Activated CD8-positive, alpha-beta T cell treated with anti-CD3 and anti-CD28 coated beads for 36 hours (primary cell): Measurements from ENCODE around the gene TBATA. TPM values are rescaled to one million over a fixed set of nuclear protein-coding genes. Genes with fewer than 3 reads are reported as not detected.

Experiments
- ATAC-seq: fragments of 200-7000 bp; cut with Tn5 transposase; one replicate; pipeline ENCODE4 v1.10.0; 2021; ENCODE audit warnings: mild to moderate bottlenecking, moderate library complexity
- CTCF ChIA-PET: fragments of 350-600 bp; sonication (Branson Sonifier 250); formaldehyde crosslinking; loops from one replicate; lab custom pipeline; 2021; ENCODE audit warnings: antibody characterized with exemption; lab: Charles Lee
- POLR2A ChIA-PET: fragments of 350-600 bp; sonication (Branson Sonifier 250); formaldehyde crosslinking; loops from one replicate; lab custom pipeline; 2021; ENCODE audit warnings: antibody characterized with exemption; lab: Charles Lee
- DNase-seq: peaks from one replicate; pipeline ENCODE4 v3.0.0-alpha.2; 2020
- H3K27ac Mint-ChIP-seq: one replicate; pipeline ENCODE4 v1.8.0; 2021; ENCODE audit warnings: mild to moderate bottlenecking, mixed read lengths
- H3K27me3 Mint-ChIP-seq: one replicate; pipeline ENCODE4 v1.8.0; 2021; ENCODE audit warnings: mixed read lengths
- H3K36me3 Mint-ChIP-seq: one replicate; pipeline ENCODE4 v1.8.0; 2021; ENCODE audit warnings: low read depth, mixed read lengths
- H3K4me1 Mint-ChIP-seq: one replicate; pipeline ENCODE4 v1.8.0; 2021; ENCODE audit warnings: low read depth, mixed read lengths
- H3K4me3 Mint-ChIP-seq: one replicate; pipeline ENCODE4 v1.8.0; 2021; ENCODE audit warnings: mild to moderate bottlenecking, moderate library complexity, mixed read lengths
- H3K9me3 Mint-ChIP-seq: one replicate; pipeline ENCODE4 v1.8.0; 2021; ENCODE audit warnings: mixed read lengths
- intact Hi-C: fragments of 100-400 bp; cut with micrococcal nuclease; formaldehyde crosslinking; loops from one replicate; pipeline ENCODE4 v1.10.0; 2022
- total RNA-seq, 2 experiments: library from RNA; stranded (reverse); gene quantifications; one replicate each; pipeline ENCODE4 v1.2.3, GENCODE V29; 2021
- TF ChIP-seq, protein P1 (sequence below): fragments of 200-600 bp; IDR thresholded peaks from one replicate; pipeline ENCODE4 v1.8.0; 2022; ENCODE audit warnings: antibody characterized with exemption, mild to moderate bottlenecking

Gene TBATA
- total RNA-seq, 2 experiments from 2014 or later = not detected

DNA sequence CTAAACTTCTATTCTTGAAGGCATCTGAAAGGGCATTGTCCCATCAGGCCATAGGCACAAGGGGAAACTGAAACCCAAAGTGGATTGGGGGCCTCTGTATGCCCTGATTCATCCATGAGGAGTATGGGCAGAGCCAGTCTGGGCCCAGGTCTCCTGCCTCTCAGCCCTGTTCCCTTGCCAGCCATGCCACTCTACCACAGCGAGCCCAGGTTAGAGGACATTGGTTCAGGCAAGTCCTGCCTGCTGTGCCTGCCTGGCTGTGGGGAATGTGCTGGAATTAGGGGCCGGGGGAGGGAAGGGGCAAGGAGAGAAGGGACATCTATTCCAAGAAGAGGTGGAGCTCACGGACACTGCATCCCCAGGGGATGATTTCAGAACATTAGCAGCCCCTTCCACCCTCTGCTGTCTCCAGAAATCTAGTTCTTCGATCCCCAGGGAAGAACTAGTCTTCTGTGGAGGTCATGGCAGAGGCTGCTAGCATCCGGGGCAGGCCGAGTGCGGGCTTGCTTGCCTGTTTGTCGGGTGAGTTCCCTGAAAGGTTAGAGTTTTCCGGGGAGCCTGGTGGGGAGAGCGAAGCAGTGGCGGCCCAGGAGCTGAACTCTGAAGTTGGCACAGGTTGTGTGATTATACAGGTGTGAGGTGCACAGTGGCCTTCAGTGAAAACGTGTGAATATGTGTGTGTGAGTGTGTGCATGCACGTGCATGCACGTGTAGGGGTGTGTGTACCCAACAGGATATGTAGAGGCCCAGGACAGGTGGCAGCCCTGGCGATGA lies 37.8 kb downstream of the TBATA start:
- CTCF ChIA-PET = interaction anchor here (1.4 kb wide), 2 partner anchors 128 to 187 kb away, joined by 3 to 4 read pairs; no protein-coding TSS in a partner anchor
- Mint-ChIP-seq H3K36me3 (no peaks in the 10 kb centered on the region), H3K4me3 (no peak overlapping the region), H3K9me3 (no peaks in the 10 kb centered on the region), H3K27me3 (no peaks in the 10 kb centered on the region), H3K27ac (peak overlapping the region; percentile 40), H3K4me1 (peaks cover 8% of the 10 kb centered on the region)
- TF ChIP-seq, protein P1, sequence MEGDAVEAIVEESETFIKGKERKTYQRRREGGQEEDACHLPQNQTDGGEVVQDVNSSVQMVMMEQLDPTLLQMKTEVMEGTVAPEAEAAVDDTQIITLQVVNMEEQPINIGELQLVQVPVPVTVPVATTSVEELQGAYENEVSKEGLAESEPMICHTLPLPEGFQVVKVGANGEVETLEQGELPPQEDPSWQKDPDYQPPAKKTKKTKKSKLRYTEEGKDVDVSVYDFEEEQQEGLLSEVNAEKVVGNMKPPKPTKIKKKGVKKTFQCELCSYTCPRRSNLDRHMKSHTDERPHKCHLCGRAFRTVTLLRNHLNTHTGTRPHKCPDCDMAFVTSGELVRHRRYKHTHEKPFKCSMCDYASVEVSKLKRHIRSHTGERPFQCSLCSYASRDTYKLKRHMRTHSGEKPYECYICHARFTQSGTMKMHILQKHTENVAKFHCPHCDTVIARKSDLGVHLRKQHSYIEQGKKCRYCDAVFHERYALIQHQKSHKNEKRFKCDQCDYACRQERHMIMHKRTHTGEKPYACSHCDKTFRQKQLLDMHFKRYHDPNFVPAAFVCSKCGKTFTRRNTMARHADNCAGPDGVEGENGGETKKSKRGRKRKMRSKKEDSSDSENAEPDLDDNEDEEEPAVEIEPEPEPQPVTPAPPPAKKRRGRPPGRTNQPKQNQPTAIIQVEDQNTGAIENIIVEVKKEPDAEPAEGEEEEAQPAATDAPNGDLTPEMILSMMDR = no peak
- POLR2A ChIA-PET = no interaction called here
- intact Hi-C loops = no loop called here
- DNase-seq = no peak
- no peak for ATAC-seq

DNA sequence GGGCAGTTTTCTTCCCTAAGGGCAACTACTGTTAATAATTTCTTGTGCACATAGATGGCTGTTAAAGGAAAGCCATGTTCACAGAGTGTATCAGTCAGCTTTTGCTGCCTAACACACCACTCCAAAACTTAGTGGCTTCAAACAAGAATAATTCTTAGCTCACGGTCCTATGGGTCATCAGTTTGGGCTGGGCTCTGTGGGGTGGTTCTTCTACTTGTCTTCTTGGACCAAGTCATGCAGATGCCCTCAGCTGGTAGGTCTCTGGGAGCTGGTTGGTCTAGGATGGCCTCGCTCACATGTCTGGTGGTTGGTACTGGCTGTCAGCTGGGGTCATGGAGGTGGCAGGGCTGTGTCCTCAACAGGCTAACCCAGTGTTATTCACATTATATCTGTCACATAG lies 39.6 kb downstream of the TBATA start:
- ATAC-seq = no peak
- ChIA-PET CTCF (interaction anchor here (0.8 to 1.7 kb wide), 4 partner anchors 13 to 195 kb away, joined by 3 to 7 read pairs (median 3); no protein-coding TSS in a partner anchor), POLR2A (interaction anchor here (1.4 kb wide), 1 partner anchor 214 kb away, joined by 3 read pairs; no protein-coding TSS in a partner anchor)
- intact Hi-C loops = no loop called here
- Mint-ChIP-seq H3K27me3 (no peaks in the 10 kb centered on the region), H3K36me3 (no peaks in the 10 kb centered on the region), H3K4me1 (peaks cover 10% of the 10 kb centered on the region), H3K4me3 (no peak overlapping the region), H3K9me3 (no peaks in the 10 kb centered on the region), H3K27ac (no peak overlapping the region)
- no peak for DNase-seq
- TF ChIP-seq, protein P1 = no peak

DNA sequence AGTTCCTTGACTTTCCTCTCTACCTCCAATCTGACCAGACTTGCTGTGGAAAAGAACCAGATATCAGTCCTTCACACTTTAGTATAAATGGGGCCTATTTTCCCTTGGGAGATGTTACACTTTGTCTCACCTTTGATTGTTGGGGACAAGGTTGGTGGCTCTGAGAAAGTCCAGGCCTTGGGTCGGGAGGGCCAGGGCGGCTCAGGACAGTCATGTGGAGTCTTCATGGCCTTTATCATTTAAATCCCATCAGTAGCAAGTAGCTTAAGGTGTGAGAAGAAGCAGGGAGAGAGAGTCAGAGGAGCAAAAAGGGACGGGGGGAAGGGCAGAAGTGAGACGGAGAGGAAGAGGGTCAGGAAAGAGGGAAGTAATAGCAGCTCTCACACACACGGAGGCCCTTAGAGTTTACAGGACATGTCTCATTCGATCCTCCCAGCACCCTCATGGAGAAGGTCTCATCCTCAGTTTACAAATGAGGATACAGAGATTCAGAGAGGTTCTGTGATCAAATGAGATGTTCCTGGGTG lies 40.5 kb downstream of the TBATA start:
- no peak for ATAC-seq
- Mint-ChIP-seq H3K27ac (no peak overlapping the region), H3K4me3 (no peak overlapping the region), H3K4me1 (peaks cover 10% of the 10 kb centered on the region), H3K9me3 (no peaks in the 10 kb centered on the region), H3K27me3 (no peaks in the 10 kb centered on the region), H3K36me3 (no peaks in the 10 kb centered on the region)
- DNase-seq = no peak
- intact Hi-C loops = no loop called here
- TF ChIP-seq, protein P1 = no peak
- POLR2A ChIA-PET = interaction anchor here (1.4 kb wide), 1 partner anchor 213 kb away, joined by 3 read pairs; no protein-coding TSS in a partner anchor
- CTCF ChIA-PET = interaction anchor here (0.6 to 1.7 kb wide), 4 partner anchors 10 to 126 kb away, joined by 3 to 5 read pairs (median 3); no protein-coding TSS in a partner anchor

DNA sequence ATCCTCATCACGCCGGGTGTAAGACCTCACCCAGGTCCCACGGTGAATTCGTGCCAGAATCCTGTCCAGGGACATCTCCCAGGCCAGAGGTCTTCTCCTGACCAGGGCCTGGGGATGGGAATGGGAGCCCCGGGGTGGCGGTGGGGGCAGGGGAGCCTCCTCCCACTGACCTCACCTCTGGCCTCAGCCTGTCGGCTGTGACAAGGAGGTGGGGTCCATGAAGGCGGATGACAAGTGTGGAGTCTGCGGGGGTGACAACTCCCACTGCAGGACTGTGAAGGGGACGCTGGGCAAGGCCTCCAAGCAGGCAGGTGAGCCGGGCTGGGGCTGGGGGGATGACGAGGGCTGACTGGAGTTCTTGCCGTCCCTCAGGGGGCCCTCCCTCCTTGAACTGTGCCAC lies 41.3 kb downstream of the TBATA start:
- H3K27ac Mint-ChIP-seq = no peak overlapping the region
- no peaks in the 10 kb centered on the region for H3K36me3 Mint-ChIP-seq
- ATAC-seq = no peak
- DNase-seq = no peak
- H3K9me3 Mint-ChIP-seq = no peaks in the 10 kb centered on the region
- intact Hi-C loops = no loop called here
- ChIA-PET POLR2A (no interaction called here), CTCF (interaction anchor here (1.6 to 2.2 kb wide), 2 partner anchors 11 to 13 kb away, joined by 5 to 9 read pairs; no protein-coding TSS in a partner anchor)
- H3K4me3 Mint-ChIP-seq = no peak overlapping the region
- peaks cover 10% of the 10 kb centered on the region for H3K4me1 Mint-ChIP-seq
- TF ChIP-seq, protein P1 = no peak
- H3K27me3 Mint-ChIP-seq = no peaks in the 10 kb centered on the region

DNA sequence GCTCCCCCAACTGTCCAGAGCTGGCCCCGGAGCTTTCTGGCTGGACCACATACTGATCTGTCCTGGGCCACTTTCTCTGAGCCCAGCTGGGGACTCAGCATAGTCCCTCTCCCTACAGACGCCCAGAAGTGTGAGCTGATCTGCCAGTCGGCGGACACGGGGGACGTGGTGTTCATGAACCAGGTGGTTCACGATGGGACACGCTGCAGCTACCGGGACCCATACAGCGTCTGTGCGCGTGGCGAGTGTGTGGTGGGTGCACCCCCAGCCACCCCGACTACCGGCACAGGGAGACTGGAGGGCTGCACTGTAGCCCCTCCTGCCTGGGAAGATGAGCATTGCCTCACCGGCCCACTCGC lies 41.8 kb downstream of the TBATA start:
- DNase-seq (no peak), ATAC-seq (no peak)
- TF ChIP-seq, protein P1 = no peak
- Mint-ChIP-seq H3K36me3 (no peaks in the 10 kb centered on the region), H3K4me1 (peaks cover 10% of the 10 kb centered on the region), H3K9me3 (no peaks in the 10 kb centered on the region), H3K27me3 (no peaks in the 10 kb centered on the region), H3K27ac (no peak overlapping the region), H3K4me3 (no peak overlapping the region)
- POLR2A ChIA-PET = no interaction called here
- intact Hi-C loops = no loop called here
- CTCF ChIA-PET = interaction anchor here (1.6 to 2.2 kb wide), 3 partner anchors 10 to 15 kb away, joined by 5 to 12 read pairs (median 9); no protein-coding TSS in a partner anchor
